Esophagus squamous epithelium (tissue), 5 donors: ENCODE data around the gene C19orf85. TPM values are rescaled to one million over a fixed set of nuclear protein-coding genes. Genes with fewer than 3 reads are reported as not detected.

Experiments used
- DNase-seq: peaks from one replicate; lab custom pipeline; 2025; lab: John Stamatoyannopoulos, UW
- H3K27ac ChIP-seq, 4 donors: fragments of 200-600 bp; sonication (generic); one replicate each; pipeline ENCODE4 v1.5.1; 2016 to 2019; ENCODE audit warnings: mild to moderate bottlenecking in 1 of 4
- H3K27me3 ChIP-seq, 4 donors: fragments of 200-600 bp; sonication (generic); 1 replicate in 3 of 4; 2 replicates in 1 of 4; pipeline versions ENCODE4 v1.5.1 to v1.6.0; 2017 to 2021; ENCODE audit warnings: antibody characterized with exemption in 1 of 4
- H3K36me3 ChIP-seq, 3 donors: fragments of 200-600 bp; sonication (generic); one replicate each; pipeline ENCODE4 v1.5.1; 2016 to 2019
- H3K4me1 ChIP-seq, 3 donors: fragments of 200-600 bp; sonication (generic); one replicate each; pipeline ENCODE4 v1.5.1; 2017 to 2019
- H3K4me3 ChIP-seq, 4 donors: fragments of 200-600 bp; sonication (generic); 1 replicate in 3 of 4; 2 replicates in 1 of 4; pipeline ENCODE4 v1.5.1; 2016 to 2019; ENCODE audit warnings: mild to moderate bottlenecking in 2 of 4, moderate library complexity in 1 of 4
- H3K9me3 ChIP-seq, 3 donors: fragments of 200-600 bp; sonication (generic); one replicate each; pipeline ENCODE4 v1.5.1; 2016 to 2019
- CTCF ChIP-seq, 6 experiments: fragments of 450-650 bp in 4 of 6; fragments of 200-600 bp in 2 of 6; sonication (generic) in 2 of 6; IDR thresholded peaks; one replicate each; pipeline ENCODE4 v1.5.1; 2016 to 2019; ENCODE audit warnings: antibody characterized with exemption in 6 of 6, mild to moderate bottlenecking in 4 of 6, moderate library complexity in 4 of 6
- POLR2A ChIP-seq, 4 donors: fragments of 450-650 bp; IDR thresholded peaks; one replicate each; pipeline ENCODE4 v1.6.1; 2017; ENCODE audit warnings: antibody characterized with exemption in 4 of 4, mild to moderate bottlenecking in 4 of 4, moderate library complexity in 3 of 4
- WGBS, 2 donors: methylation state at CpG; one replicate each; pipeline ENCODE4 v1.1.5; 2018; 5-methylcytosine and 5-hydroxymethylcytosine counted together
- intact Hi-C: fragments of 100-400 bp; cut with DNase I; formaldehyde crosslinking; loops from one replicate; pipeline ENCODE4 v1.15.0; 2022
- total RNA-seq, 4 donors: library from RNA; depleted of rRNA; stranded (reverse); fragments of >200 nt; gene quantifications; one replicate each; pipeline ENCODE4 v1.1.0, GENCODE V29; 2016
- donor health status: DM: yes; HTN: yes; CAD: no.

C19orf85 gene
- total RNA-seq: not detected

GRCh38 chr19:55464662-55465054, at the start of gene C19orf85:
Gene C19orf85 (minus strand): TSS chr19:55464751. CDS start chr19:55464554, 197 bp downstream.
- no peaks in the 10 kb centered on the region for H3K27me3 ChIP-seq
- intact Hi-C loops: loop anchor here (5.0 kb wide), 1 partner anchor 38 kb away; no protein-coding TSS in a partner anchor
- no peak within 1 kb of the TSS for H3K4me3 ChIP-seq
- H3K9me3 ChIP-seq: no peaks in the 10 kb centered on the region
- DNase-seq: no peak
- H3K4me1 ChIP-seq: peaks cover 22 to 33% (median 24%) of the 10 kb centered on the region in 3 donors
- no peaks in the 10 kb centered on the region for H3K36me3 ChIP-seq
- no peak within 1 kb of the TSS for H3K27ac ChIP-seq
- TF ChIP-seq POLR2A (IDR thresholded peaks at IDR 0.05): no peak
- 63 to 75% methylated on average over 6 to 13 of the region's 14 CpGs for WGBS, 2 donors

GRCh38 chr19:55508120-55508519, 43.6 kb upstream of the C19orf85 start:
- WGBS, 2 donors: 72 to 74% methylated on average over 10 of the region's 10 CpGs
- DNase-seq: no peak
- TF ChIP-seq CTCF (IDR thresholded peaks at IDR 0.05) (no peak), POLR2A (IDR thresholded peaks at IDR 0.05) (no peak)
- intact Hi-C loops: loop anchor here (5.0 kb wide), 1 partner anchor 371 kb away; no protein-coding TSS in a partner anchor
- H3K27me3 ChIP-seq: no peaks in the 10 kb centered on the region
- H3K27ac ChIP-seq: no peak overlapping the region
- no peaks in the 10 kb centered on the region for H3K9me3 ChIP-seq
- H3K4me3 ChIP-seq: no peak overlapping the region
- peaks cover 4 to 13% (median 6%) of the 10 kb centered on the region in 3 donors for H3K4me1 ChIP-seq
- no peaks in the 10 kb centered on the region for H3K36me3 ChIP-seq

- H3K27me3 ChIP-seq: no peaks in the 10 kb centered on the region
- intact Hi-C loops: loop anchor here (5.0 kb wide), 2 partner anchors 38 to 368 kb away; no protein-coding TSS in a partner anchor
- TF ChIP-seq CTCF (IDR thresholded peaks at IDR 0.05): no peak
- TF ChIP-seq POLR2A (IDR thresholded peaks at IDR 0.05): no peak
- no peak for DNase-seq
- peaks cover 0 to 5% (median 0%) of the 10 kb centered on the region in 3 donors for H3K36me3 ChIP-seq
- no peak overlapping the region for H3K4me3 ChIP-seq
- no peak overlapping the region for H3K27ac ChIP-seq
- WGBS, 2 donors: 76 to 79% methylated on average over 7 to 11 of the region's 11 CpGs
- H3K9me3 ChIP-seq: no peaks in the 10 kb centered on the region
- H3K4me1 ChIP-seq: peaks cover 4 to 13% (median 7%) of the 10 kb centered on the region in 3 donors
Measured at GRCh38 chr19:55504981-55505380, 40.4 kb upstream of the C19orf85 start.

GRCh38 chr19:55504252-55504603, 39.7 kb upstream of the C19orf85 start:
- TF ChIP-seq POLR2A (IDR thresholded peaks at IDR 0.05) (no peak), CTCF (IDR thresholded peaks at IDR 0.05) (no peak)
- Histone ChIP-seq H3K27me3 (no peaks in the 10 kb centered on the region), H3K27ac (peak overlapping the region in 3 of 4 donors; percentile 72 to 81 (median 80)), H3K36me3 (peaks cover 0 to 5% (median 0%) of the 10 kb centered on the region in 3 donors), H3K4me1 (peaks cover 4 to 13% (median 7%) of the 10 kb centered on the region in 3 donors), H3K9me3 (no peaks in the 10 kb centered on the region), H3K4me3 (peak overlapping the region; percentile 28 to 59 (median 42))
- no peak for DNase-seq
- WGBS, 2 donors: 26 to 33% methylated on average over 13 of the region's 13 CpGs
- intact Hi-C loops: loop anchor here (5.0 kb wide), 1 partner anchor 37 kb away; no protein-coding TSS in a partner anchor

GRCh38 chr19:55503502-55504251, 39.1 kb upstream of the C19orf85 start:
- intact Hi-C loops: loop anchor here (5.0 kb wide), 1 partner anchor 36 kb away; no protein-coding TSS in a partner anchor
- Histone ChIP-seq H3K4me1 (peaks cover 4 to 13% (median 7%) of the 10 kb centered on the region in 3 donors), H3K27me3 (no peaks in the 10 kb centered on the region), H3K27ac (peak overlapping the region; percentile 58 to 81 (median 76)), H3K4me3 (peak overlapping the region; percentile 28 to 59 (median 42)), H3K36me3 (peaks cover 0 to 5% (median 0%) of the 10 kb centered on the region in 3 donors), H3K9me3 (no peaks in the 10 kb centered on the region)
- WGBS, 2 donors: 21 to 30% methylated on average over 42 to 43 of the region's 64 CpGs
- DNase-seq: peak; percentile 54
- peak; percentile 96 to 99 (median 98) for TF ChIP-seq CTCF (IDR thresholded peaks at IDR 0.05)
- no peak for TF ChIP-seq POLR2A (IDR thresholded peaks at IDR 0.05)
